C4-2B (cell line): ENCODE measurements around the gene SLC30A2.

Experiments used
- H3K27ac ChIP-seq: fragments of 450-650 bp; 2 replicates; pipeline ENCODE4 v1.5.1; 2017
- CTCF ChIP-seq: fragments of 450-650 bp; conservative IDR thresholded peaks from 2 replicates; pipeline ENCODE4 v1.5.1; 2017; ENCODE audit warnings: mild to moderate bottlenecking
- ZFX ChIP-seq: fragments of 450-650 bp; IDR thresholded peaks from 2 replicates; pipeline ENCODE4 v1.6.1; 2017

The SLC30A2 gene

GRCh38 chr1:26032656-26033357 is 13.1 kb downstream of the SLC30A2 start:
- TF ChIP-seq ZFX (no peak), CTCF (no peak)

GRCh38 chr1:26031611-26032220 is 14.2 kb downstream of the SLC30A2 start:
- TF ChIP-seq ZFX: no peak
- no peak for TF ChIP-seq CTCF
- H3K27ac ChIP-seq: no peak overlapping the region

More at GRCh38 chr1:26032656-26033357, 13.1 kb downstream of the SLC30A2 start:
- no peak overlapping the region for H3K27ac ChIP-seq

GRCh38 chr1:26031196-26031595 is 14.7 kb downstream of the SLC30A2 start:
- H3K27ac ChIP-seq: no peak overlapping the region

GRCh38 chr1:26029864-26030481 is 15.9 kb downstream of the SLC30A2 start:
- no peak; the same call in 1 of the 2 replicates for TF ChIP-seq CTCF
- no peak for TF ChIP-seq ZFX
- H3K27ac ChIP-seq: no peak overlapping the region

More at GRCh38 chr1:26031196-26031595, 14.7 kb downstream of the SLC30A2 start:
- no peak for TF ChIP-seq CTCF
- TF ChIP-seq ZFX: no peak

GRCh38 chr1:26029054-26029863 is 16.7 kb downstream of the SLC30A2 start:
- TF ChIP-seq ZFX (no peak), CTCF (no peak)
- no peak overlapping the region for H3K27ac ChIP-seq

GRCh38 chr1:26028490-26028980 is 17.4 kb downstream of the SLC30A2 start:
- no peak overlapping the region for H3K27ac ChIP-seq
- TF ChIP-seq ZFX (no peak), CTCF (no peak)
